K562 (cell line): ENCODE results near the gene UBE2D2. TPM values are rescaled to one million over a fixed set of nuclear protein-coding genes. Genes with fewer than 3 reads are reported as not detected.
A peak's percentile ranks its signal among the peaks of the same experiment; 100 is the strongest.

Experiments
- ATAC-seq: fragments of 200-7000 bp; cut with Tn5 transposase; 3 replicates; pipeline ENCODE4 v1.9.1; 2020; ENCODE audit warnings: moderate library complexity
- BruUV-seq: library from RNA; stranded (reverse); fragments of 400-500 nt; replicated peaks from 2 replicates; lab custom pipeline; 2021; lab: Mats Ljungman, UMichigan
- CTCF ChIA-PET: fragments of 300-600 bp; formaldehyde crosslinking; extraction: SDS; loops from one replicate; lab custom pipeline; 2021; ENCODE audit warnings: low intra/inter-chr PET ratio; lab: Yijun Ruan, JAX
- POLR2A ChIA-PET: fragments of 300-600, 350-650 bp; sonication (Branson Sonifier 250); formaldehyde crosslinking; extraction: SDS; loops from one replicate; lab custom pipeline; 2021; ENCODE audit warnings: antibody characterized with exemption, inconsistent platforms; lab: Yijun Ruan, JAX
- DNase-seq, 4 experiments: peaks; one replicate each; pipeline versions ENCODE4 v3.0.0 to v3.0.0-alpha.2; 2011 to 2018; ENCODE audit warnings: low spot score in 3 of 4, mixed read lengths in 3 of 4; ENCODE audit errors: extremely low read depth in 1 of 4
- FAIRE-seq: peaks from 2 replicates; lab custom pipeline; 2011; peaks lifted over from hg19 to GRCh38; lab: Jason Lieb, UNC
- H2AFZ ChIP-seq: 2 replicates; pipeline ENCODE4 v1.6.0; 2011; ENCODE audit warnings: low read depth, low read length, control low read depth, inconsistent platforms
- H3K27ac ChIP-seq: fragments of 200-600 bp; 3 replicates; pipeline ENCODE4 v1.8.0; 2011; ENCODE audit warnings: low read depth, mild to moderate bottlenecking, control low read depth, inconsistent platforms, low read length, moderate library complexity, mixed read lengths; ENCODE audit errors: extremely low read depth
- H3K27me3 ChIP-seq, 2 experiments: fragments of 300-600 bp in 1 of 2; 2 replicates in 1 of 2; 3 replicates in 1 of 2; pipeline versions ENCODE4 v1.6.0 to v1.8.0; 2011; ENCODE audit warnings: inconsistent platforms in 2 of 2, low read length in 2 of 2, mild to moderate bottlenecking in 1 of 2, mixed read lengths in 1 of 2, moderate library complexity in 1 of 2; ENCODE audit not compliant: control insufficient read depth in 2 of 2, insufficient read depth in 2 of 2
- H3K36me3 ChIP-seq: fragments of 300-600 bp; 3 replicates; pipeline ENCODE4 v1.8.0; 2011; ENCODE audit warnings: mild to moderate bottlenecking, low read length, inconsistent platforms; ENCODE audit not compliant: control insufficient read depth, insufficient read depth
- H3K4me1 ChIP-seq, 2 experiments: fragments of 200-600 bp in 1 of 2; replicated peaks in 1 of 2; 2 replicates in 1 of 2; 3 replicates in 1 of 2; pipeline versions ENCODE4 v1.5.1 to v1.8.0; 2011; ENCODE audit warnings: inconsistent platforms in 2 of 2, low read length in 2 of 2, mild to moderate bottlenecking in 1 of 2, mixed read lengths in 1 of 2, moderate library complexity in 1 of 2; ENCODE audit not compliant: control insufficient read depth in 2 of 2, insufficient read depth in 2 of 2
- H3K4me2 ChIP-seq: 2 replicates; pipeline ENCODE4 v1.6.1; 2011; ENCODE audit warnings: low read length, control low read depth, inconsistent platforms, mixed read lengths; ENCODE audit not compliant: insufficient read depth
- H3K4me3 ChIP-seq: fragments of 200-600 bp; sonication (generic), shearing (Covaris generic); 2 replicates; pipeline ENCODE4 v1.5.1; 2016; ENCODE audit warnings: control low read depth, inconsistent platforms
- H3K79me2 ChIP-seq: fragments of 200-600 bp; 3 replicates; pipeline ENCODE4 v1.8.0; 2011; ENCODE audit warnings: low read length, inconsistent platforms; ENCODE audit not compliant: control insufficient read depth, insufficient read depth
- H3K9ac ChIP-seq, 2 experiments: 2 replicates each; pipeline versions ENCODE4 v1.6.0 to v1.6.1; 2011; ENCODE audit warnings: low read depth in 2 of 2, low read length in 2 of 2, control low read depth in 1 of 2, inconsistent platforms in 1 of 2, mild to moderate bottlenecking in 1 of 2, mixed read lengths in 1 of 2; ENCODE audit not compliant: insufficient read depth in 1 of 2
- H3K9me1 ChIP-seq: one replicate; pipeline ENCODE4 v1.6.0; 2011; ENCODE audit warnings: inconsistent platforms, mild to moderate bottlenecking, low read length, moderate library complexity; ENCODE audit not compliant: control insufficient read depth, insufficient read depth
- H3K9me3 ChIP-seq: replicated peaks from 2 replicates; pipeline ENCODE4 v1.5.1; 2011; ENCODE audit warnings: low read depth, low read length, inconsistent platforms; ENCODE audit not compliant: control insufficient read depth, insufficient read depth
- H4K20me1 ChIP-seq: replicated peaks from 2 replicates; pipeline ENCODE4 v1.6.1; 2011; ENCODE audit warnings: low read length, inconsistent platforms, mixed read lengths; ENCODE audit not compliant: control insufficient read depth, insufficient read depth
- BCOR ChIP-seq: fragments of 450-650 bp; IDR thresholded peaks from 2 replicates; pipeline ENCODE4 v1.6.1; 2016
- KDM1A ChIP-seq, 2 experiments: fragments of 450-650 bp; IDR thresholded peaks; 2 replicates each; pipeline ENCODE4 v1.6.1; 2016; ENCODE audit warnings: mild to moderate bottlenecking in 2 of 2
- NFE2 ChIP-seq: IDR thresholded peaks from 2 replicates; pipeline ENCODE4 v1.6.1; 2014; ENCODE audit warnings: antibody characterized with exemption, low read depth
- POLR2G ChIP-seq: fragments of 200-400 bp; formaldehyde crosslinking; IDR thresholded peaks from 2 replicates; pipeline ENCODE4 v1.6.1; 2017; ENCODE audit warnings: low read depth, mild to moderate bottlenecking, antibody characterized with exemption, low read length, moderate library complexity
- WGBS: fragments of 100-300 bp; shearing (Covaris generic); methylation state at CpG from one replicate; pipeline ENCODE4 v1.1.6; 2016; ENCODE audit warnings: low coverage, mixed read lengths; ENCODE audit not compliant: insufficient coverage; ENCODE audit errors: missing lambda C conversion rate; 5-methylcytosine and 5-hydroxymethylcytosine counted together
- in situ Hi-C: fragments of 300-500 bp; cut with MboI; formaldehyde crosslinking; loops from 4 replicates; pipeline ENCODE4 v1.15.0; 2018; ENCODE audit warnings: inconsistent platforms, mixed read lengths
- intact Hi-C: fragments of 100-400 bp; cut with micrococcal nuclease; formaldehyde crosslinking; loops from 2 replicates; pipeline ENCODE4 v1.14.2; 2022
- polyA plus RNA-seq, 8 experiments: library from polyadenylated mRNA; depleted of rRNA in 4 of 8; stranded (reverse) in 5 of 8; unstranded in 3 of 8; fragments of >200 nt; fragmentation: Nextera tagmentation in 2 of 8; fragmentation: Illumina TruSeq in 1 of 8; extraction: Ambion mirVana in 2 of 8; extraction: Trizol in 1 of 8; gene quantifications; 2 replicates each; pipeline versions ENCODE4 v1.2.1 to v1.2.3, GENCODE V29; 2011 to 2014; ENCODE audit warnings: inconsistent platforms in 1 of 8, missing spikeins in 1 of 8
- total RNA-seq, 7 experiments: library from RNA; depleted of rRNA in 6 of 7; stranded (reverse); fragments of >200 nt in 6 of 7; fragmentation: Illumina TruSeq in 2 of 7; extraction: Trizol in 2 of 7; gene quantifications; 2 replicates each; pipeline versions ENCODE4 v1.2.1 to v1.2.3, GENCODE V29; 2011 to 2021; ENCODE audit warnings: low replicate concordance in 1 of 7

Gene UBE2D2
- total and polyA plus RNA-seq, 9 of the 15 experiments (the other 6 are each of a cell fraction or from before 2014, with no cell fraction given): 53.6 to 198 (median 122) TPM

DNA sequence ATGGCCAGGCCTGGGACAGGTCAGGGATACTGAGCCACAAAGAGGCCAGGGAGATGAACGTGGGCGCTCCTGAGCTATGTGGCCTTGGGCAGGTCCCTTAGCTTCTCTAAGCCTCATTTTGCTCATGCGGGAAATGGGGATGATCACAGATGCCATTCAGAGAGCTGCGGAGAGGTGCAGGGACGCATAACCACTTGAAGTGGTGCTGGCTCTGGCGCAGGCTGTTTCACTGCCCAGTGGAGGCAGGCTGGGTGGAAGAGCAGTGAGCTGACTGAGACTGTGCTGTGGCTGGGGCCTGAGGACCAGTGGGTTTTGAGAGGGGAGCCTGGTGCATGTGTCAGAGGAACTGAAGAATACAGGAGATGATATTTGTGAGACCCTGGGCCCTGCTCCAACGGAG is 105.4 kb downstream of the UBE2D2 start:
- Histone ChIP-seq H3K4me1 (peaks cover 80 to 90% of the 10 kb centered on the region in 2 experiments), H3K9me3 (no peaks in the 10 kb centered on the region), H3K4me3 (no peak overlapping the region), H3K27me3 (no peaks in the 10 kb centered on the region), H3K79me2 (peaks cover 100% of the 10 kb centered on the region), H2AFZ (no peak overlapping the region), H3K36me3 (peaks cover 73% of the 10 kb centered on the region; the same call in 2 of the 3 replicates), H3K4me2 (no peak overlapping the region), H3K9me1 (peaks cover 6% of the 10 kb centered on the region), H3K9ac (peak overlapping the region in 1 of 2 experiments; percentile 49; a peak in 2 of 4 replicates), H4K20me1 (peaks cover 42% of the 10 kb centered on the region; the same call in 1 of the 2 replicates), H3K27ac (peak overlapping the region; percentile 95; the same call in 2 of the 3 replicates)
- in situ Hi-C loops (no loop called here), intact Hi-C loops (no loop called here)
- peak; percentile 31; the same call in 1 of the 2 replicates for TF ChIP-seq BCOR
- 0 out of 2 replicates have a peak, but pooled peaks have one; percentile 27 for TF ChIP-seq POLR2G
- TF ChIP-seq KDM1A (IDR thresholded peaks at IDR 0.05): 0 out of 4 replicates have a peak, but pooled peaks of 1 of the 2 experiments have one; percentile 10
- no peak for TF ChIP-seq NFE2
- no peak for ATAC-seq
- no peak for DNase-seq
- FAIRE-seq: no peak
- WGBS: 80% methylated on average over 5 of the region's 7 CpGs
- no TSS peak for BruUV-seq
- ChIA-PET CTCF (no interaction called here), POLR2A (interaction anchor here (0.6 to 5.0 kb wide), 7 partner anchors 8 to 1120 kb away, joined by 3 to 33 read pairs (median 4); no protein-coding TSS in a partner anchor)
